K562 (cell line): ENCODE measurements around the gene HOTAIR. TPM values are rescaled to one million over a fixed set of nuclear protein-coding genes. Genes with fewer than 3 reads are reported as not detected.
A peak's percentile ranks its signal among the peaks of the same experiment; 100 is the strongest.

ENCODE experiments used
- BACH1 ChIP-seq: fragments of 200-800 bp; sonication (Bioruptor generic); IDR thresholded peaks from 2 replicates; pipeline ENCODE4 v1.6.1; 2016; ENCODE audit warnings: missing genetic modification characterization, missing compliant biosample characterization
- CBX1 ChIP-seq: sonication (generic); IDR thresholded peaks from 2 replicates; pipeline ENCODE4 v1.6.1; 2016; ENCODE audit warnings: antibody characterized with exemption, low read depth, mild to moderate bottlenecking
- CREBBP ChIP-seq: IDR thresholded peaks from one replicate; pipeline ENCODE4 v1.6.1; 2012; ENCODE audit warnings: low read depth, mild to moderate bottlenecking, control low read depth, inconsistent platforms, low read length
- FUS ChIP-seq: fragments of 200-400 bp; formaldehyde crosslinking; optimal IDR thresholded peaks from 2 replicates; pipeline ENCODE3; 2017; ENCODE audit warnings: low read depth, low read length
- ILK ChIP-seq: fragments of 450-650 bp; IDR thresholded peaks from 2 replicates; pipeline ENCODE4 v1.6.1; 2016; ENCODE audit warnings: missing genetic modification characterization, low read depth, mild to moderate bottlenecking, missing compliant biosample characterization, moderate library complexity, borderline replicate concordance
- KAT8 ChIP-seq: fragments of 450-650 bp; IDR thresholded peaks from 2 replicates; pipeline ENCODE4 v1.6.1; 2016; ENCODE audit warnings: low read depth, mild to moderate bottlenecking
- KDM5B ChIP-seq: fragments of 200-600 bp; sonication (generic); IDR thresholded peaks from 2 replicates; pipeline ENCODE4 v1.6.1; 2012; ENCODE audit warnings: low read depth, mild to moderate bottlenecking, moderate library complexity, low read length, control low read depth, inconsistent platforms; ENCODE audit not compliant: insufficient replicate concordance
- MXI1 ChIP-seq: IDR thresholded peaks from 2 replicates; pipeline ENCODE4 v1.6.1; 2011; ENCODE audit warnings: low read depth, mild to moderate bottlenecking, improper control_type of control experiment, low read length
- NELFE ChIP-seq: IDR thresholded peaks from 2 replicates; pipeline ENCODE4 v1.6.1; 2011; ENCODE audit warnings: mild to moderate bottlenecking; ENCODE audit not compliant: insufficient read depth, insufficient read length
- NR2C1 ChIP-seq, 2 experiments: fragments of 450-650 bp; IDR thresholded peaks; 2 replicates each; pipeline ENCODE4 v1.6.1; 2017; ENCODE audit warnings: mild to moderate bottlenecking in 2 of 2, antibody characterized with exemption in 1 of 2, inconsistent platforms in 1 of 2, missing compliant biosample characterization in 1 of 2, missing genetic modification characterization in 1 of 2
- PML ChIP-seq: IDR thresholded peaks from 2 replicates; pipeline ENCODE4 v1.6.1; 2012; ENCODE audit warnings: low read length, inconsistent platforms
- POLR3G ChIP-seq: IDR thresholded peaks from 2 replicates; pipeline ENCODE4 v1.6.1; 2011; ENCODE audit not compliant: insufficient read length, insufficient replicate concordance; ENCODE audit errors: extremely low read depth
- SMC3 ChIP-seq: conservative IDR thresholded peaks from 2 replicates; pipeline ENCODE4 v1.6.1; 2011; ENCODE audit warnings: low read depth, low read length, improper control_type of control experiment; ENCODE audit not compliant: insufficient read depth
- TAL1 ChIP-seq: fragments of 450-650 bp; IDR thresholded peaks from 2 replicates; pipeline ENCODE4 v1.6.1; 2016; ENCODE audit warnings: mild to moderate bottlenecking
- ZNF12 ChIP-seq: sonication (generic); formaldehyde crosslinking; IDR thresholded peaks from 2 replicates; pipeline ENCODE4 v1.4.0; 2020; ENCODE audit warnings: mild to moderate bottlenecking, missing genetic modification reagents
- ZNF140 ChIP-seq: fragments of 250-450 bp; sonication (Bioruptor Pico); IDR thresholded peaks from 2 replicates; pipeline ENCODE4 v1.8.0; 2021; ENCODE audit warnings: moderate library complexity, mild to moderate bottlenecking, inconsistent platforms
- ZSCAN32 ChIP-seq: fragments of 450-650 bp; formaldehyde crosslinking; IDR thresholded peaks from 2 replicates; pipeline ENCODE4 v1.4.0; 2020; ENCODE audit warnings: mild to moderate bottlenecking, moderate library complexity
- polyA plus RNA-seq, 8 experiments: library from polyadenylated mRNA; depleted of rRNA in 4 of 8; stranded (reverse) in 5 of 8; unstranded in 3 of 8; fragments of >200 nt; fragmentation: Nextera tagmentation in 2 of 8; fragmentation: Illumina TruSeq in 1 of 8; extraction: Ambion mirVana in 2 of 8; extraction: Trizol in 1 of 8; gene quantifications; 2 replicates each; pipeline versions ENCODE4 v1.2.1 to v1.2.3, GENCODE V29; 2011 to 2014; ENCODE audit warnings: inconsistent platforms in 1 of 8, missing spikeins in 1 of 8
- total RNA-seq, 7 experiments: library from RNA; depleted of rRNA in 6 of 7; stranded (reverse); fragments of >200 nt in 6 of 7; fragmentation: Illumina TruSeq in 2 of 7; extraction: Trizol in 2 of 7; gene quantifications; 2 replicates each; pipeline versions ENCODE4 v1.2.1 to v1.2.3, GENCODE V29; 2011 to 2021; ENCODE audit warnings: low replicate concordance in 1 of 7
- TF ChIP-seq, protein P1 (sequence below): sonication (generic); formaldehyde crosslinking; IDR thresholded peaks from 2 replicates; pipeline ENCODE4 v1.8.0; 2022; ENCODE audit warnings: mild to moderate bottlenecking, missing genetic modification reagents
- TF ChIP-seq, protein P2 (sequence below): sonication (generic); IDR thresholded peaks from 2 replicates; pipeline ENCODE4 v1.6.1; 2016
- TF ChIP-seq, protein P3 (sequence below), 2 experiments: fragments of 150-350 bp in 1 of 2; IDR thresholded peaks; 2 replicates each; pipeline ENCODE4 v1.6.1; 2012 to 2016; ENCODE audit warnings: low read depth in 2 of 2, low read length in 2 of 2, mild to moderate bottlenecking in 1 of 2, moderate library complexity in 1 of 2
- TF ChIP-seq, protein P4 (sequence below), 2 experiments: fragments of 450-650 bp in 1 of 2; sonication (generic) in 1 of 2; formaldehyde crosslinking in 1 of 2; IDR thresholded peaks in 1 of 2; conservative IDR thresholded peaks in 1 of 2; 2 replicates each; pipeline versions ENCODE4 v1.6.1 to v1.8.1; 2016 to 2023; ENCODE audit warnings: mild to moderate bottlenecking in 2 of 2, moderate library complexity in 2 of 2, inconsistent platforms in 1 of 2, missing genetic modification reagents in 1 of 2

Gene HOTAIR
- total and polyA plus RNA-seq, 9 of the 15 experiments (the other 6 are each of a cell fraction or from before 2014, with no cell fraction given), result 0.04 TPM; not detected in 8

DNA sequence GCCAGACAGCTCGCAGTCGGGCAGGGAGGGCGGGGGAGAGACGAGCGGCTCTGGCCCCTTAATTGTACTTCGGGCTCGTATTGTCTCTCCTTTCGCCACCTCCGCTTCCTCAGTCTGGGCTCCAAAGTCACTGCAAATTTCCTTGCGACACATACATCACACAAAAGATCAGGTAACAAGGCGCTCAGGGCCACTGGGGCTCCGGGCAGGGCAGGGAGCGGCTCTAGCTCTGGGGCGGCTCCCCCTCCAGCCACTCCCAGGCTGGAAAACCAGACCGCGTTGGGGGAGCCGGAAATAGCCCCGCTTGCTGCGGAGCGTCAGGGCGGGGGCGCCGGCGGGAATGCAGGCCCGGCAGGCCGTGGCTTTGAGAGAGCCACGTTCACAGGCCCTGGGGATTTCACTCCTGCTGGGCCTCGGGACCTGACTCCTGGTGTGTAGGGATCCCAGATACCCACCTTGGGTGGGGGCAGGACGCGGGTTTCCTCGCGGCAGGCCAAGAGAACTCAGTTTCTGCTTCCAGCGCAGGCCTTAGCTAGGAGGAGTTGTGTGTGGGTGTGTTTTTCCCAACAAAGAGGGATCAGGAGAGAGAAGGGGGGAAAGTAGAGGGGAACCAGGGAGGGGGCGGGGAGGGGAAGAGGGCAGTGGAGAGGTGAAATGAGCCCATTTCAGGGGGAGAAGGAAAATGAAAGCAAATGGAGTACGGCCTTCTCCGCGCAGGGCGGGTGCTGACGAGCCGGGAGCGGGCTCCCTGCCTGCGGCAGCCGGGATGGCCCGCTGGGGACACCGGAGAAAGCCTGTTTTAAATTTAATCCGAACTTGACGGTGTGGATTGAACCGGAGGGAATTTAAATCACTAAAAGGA, 20.9 kb upstream of the HOTAIR start (continued):
- TF ChIP-seq, protein P1, sequence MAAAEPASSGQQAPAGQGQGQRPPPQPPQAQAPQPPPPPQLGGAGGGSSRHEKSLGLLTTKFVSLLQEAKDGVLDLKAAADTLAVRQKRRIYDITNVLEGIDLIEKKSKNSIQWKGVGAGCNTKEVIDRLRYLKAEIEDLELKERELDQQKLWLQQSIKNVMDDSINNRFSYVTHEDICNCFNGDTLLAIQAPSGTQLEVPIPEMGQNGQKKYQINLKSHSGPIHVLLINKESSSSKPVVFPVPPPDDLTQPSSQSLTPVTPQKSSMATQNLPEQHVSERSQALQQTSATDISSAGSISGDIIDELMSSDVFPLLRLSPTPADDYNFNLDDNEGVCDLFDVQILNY (CRISPR knock-in tag), result no peak
- TF ChIP-seq CBX1 (no peak; the same call in 1 of the 2 replicates), SMC3 (no peak), PML (peak; percentile 68; the same call in 1 of the 2 replicates), ZSCAN32 (CRISPR knock-in tag) (no peak), MXI1 (no peak), ZNF12 (CRISPR knock-in tag) (no peak), TAL1 (no peak), ILK (tag) (no peak), POLR3G (no peak), ZNF140 (CRISPR knock-in tag) (no peak), NR2C1 (IDR thresholded peaks at IDR 0.05) (no peak), NR2C1 (tag; IDR thresholded peaks at IDR 0.05) (0 out of 2 replicates have a peak, but pooled peaks have one; percentile 17), BACH1 (tag) (no peak), KAT8 (no peak), KDM5B (peak; percentile 83), CREBBP (no peak), NELFE (no peak), FUS (no peak)
- TF ChIP-seq, protein P2, sequence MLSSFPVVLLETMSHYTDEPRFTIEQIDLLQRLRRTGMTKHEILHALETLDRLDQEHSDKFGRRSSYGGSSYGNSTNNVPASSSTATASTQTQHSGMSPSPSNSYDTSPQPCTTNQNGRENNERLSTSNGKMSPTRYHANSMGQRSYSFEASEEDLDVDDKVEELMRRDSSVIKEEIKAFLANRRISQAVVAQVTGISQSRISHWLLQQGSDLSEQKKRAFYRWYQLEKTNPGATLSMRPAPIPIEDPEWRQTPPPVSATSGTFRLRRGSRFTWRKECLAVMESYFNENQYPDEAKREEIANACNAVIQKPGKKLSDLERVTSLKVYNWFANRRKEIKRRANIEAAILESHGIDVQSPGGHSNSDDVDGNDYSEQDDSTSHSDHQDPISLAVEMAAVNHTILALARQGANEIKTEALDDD, result no peak
- TF ChIP-seq, protein P3, sequence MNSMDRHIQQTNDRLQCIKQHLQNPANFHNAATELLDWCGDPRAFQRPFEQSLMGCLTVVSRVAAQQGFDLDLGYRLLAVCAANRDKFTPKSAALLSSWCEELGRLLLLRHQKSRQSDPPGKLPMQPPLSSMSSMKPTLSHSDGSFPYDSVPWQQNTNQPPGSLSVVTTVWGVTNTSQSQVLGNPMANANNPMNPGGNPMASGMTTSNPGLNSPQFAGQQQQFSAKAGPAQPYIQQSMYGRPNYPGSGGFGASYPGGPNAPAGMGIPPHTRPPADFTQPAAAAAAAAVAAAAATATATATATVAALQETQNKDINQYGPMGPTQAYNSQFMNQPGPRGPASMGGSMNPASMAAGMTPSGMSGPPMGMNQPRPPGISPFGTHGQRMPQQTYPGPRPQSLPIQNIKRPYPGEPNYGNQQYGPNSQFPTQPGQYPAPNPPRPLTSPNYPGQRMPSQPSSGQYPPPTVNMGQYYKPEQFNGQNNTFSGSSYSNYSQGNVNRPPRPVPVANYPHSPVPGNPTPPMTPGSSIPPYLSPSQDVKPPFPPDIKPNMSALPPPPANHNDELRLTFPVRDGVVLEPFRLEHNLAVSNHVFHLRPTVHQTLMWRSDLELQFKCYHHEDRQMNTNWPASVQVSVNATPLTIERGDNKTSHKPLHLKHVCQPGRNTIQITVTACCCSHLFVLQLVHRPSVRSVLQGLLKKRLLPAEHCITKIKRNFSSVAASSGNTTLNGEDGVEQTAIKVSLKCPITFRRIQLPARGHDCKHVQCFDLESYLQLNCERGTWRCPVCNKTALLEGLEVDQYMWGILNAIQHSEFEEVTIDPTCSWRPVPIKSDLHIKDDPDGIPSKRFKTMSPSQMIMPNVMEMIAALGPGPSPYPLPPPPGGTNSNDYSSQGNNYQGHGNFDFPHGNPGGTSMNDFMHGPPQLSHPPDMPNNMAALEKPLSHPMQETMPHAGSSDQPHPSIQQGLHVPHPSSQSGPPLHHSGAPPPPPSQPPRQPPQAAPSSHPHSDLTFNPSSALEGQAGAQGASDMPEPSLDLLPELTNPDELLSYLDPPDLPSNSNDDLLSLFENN (IDR thresholded peaks at IDR 0.05; ENCODE audit: low read depth in 2 of 2, low read length in 2 of 2), result no peak
- TF ChIP-seq, protein P4, sequence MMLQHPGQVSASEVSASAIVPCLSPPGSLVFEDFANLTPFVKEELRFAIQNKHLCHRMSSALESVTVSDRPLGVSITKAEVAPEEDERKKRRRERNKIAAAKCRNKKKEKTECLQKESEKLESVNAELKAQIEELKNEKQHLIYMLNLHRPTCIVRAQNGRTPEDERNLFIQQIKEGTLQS (IDR thresholded peaks at IDR 0.05), result no peak
- TF ChIP-seq, protein P4 (CRISPR knock-in tag; conservative IDR thresholded peaks at IDR 0.05), result no peak
